HG02981 (cell line): Measurements from ENCODE around the gene CD82.
A peak's percentile ranks its signal among the peaks of the same experiment; 100 is the strongest.

Experiments
- ATAC-seq: cut with Tn5 transposase; IDR thresholded peaks from one replicate; pipeline ENCODE4 v1.9.1; 2021; ENCODE audit warnings: mild to moderate bottlenecking, moderate library complexity; ENCODE audit not compliant: unreplicated experiment

CD82 gene

GRCh38 chr11:44574610-44575287 lies 9.3 kb downstream of the CD82 start:
- no peak for ATAC-seq

GRCh38 chr11:44575288-44575672 lies 9.8 kb downstream of the CD82 start:
- no peak for ATAC-seq

- no peak for ATAC-seq
Measured at GRCh38 chr11:44575962-44576361, 10.5 kb downstream of the CD82 start.

- ATAC-seq = no peak
Measured at GRCh38 chr11:44576656-44577055, 11.2 kb downstream of the CD82 start.

GRCh38 chr11:44577231-44577830 lies 11.9 kb downstream of the CD82 start:
- ATAC-seq = no peak

GRCh38 chr11:44578279-44578678 lies 12.8 kb downstream of the CD82 start:
- no peak for ATAC-seq

GRCh38 chr11:44579302-44579761 lies 13.9 kb downstream of the CD82 start:
- no peak for ATAC-seq

- ATAC-seq = no peak
Measured at GRCh38 chr11:44580701-44581100, 15.2 kb downstream of the CD82 start.

- ATAC-seq = no peak
Measured at GRCh38 chr11:44581246-44581645, 15.8 kb downstream of the CD82 start.

- ATAC-seq = no peak
Measured at GRCh38 chr11:44582641-44583352, 17.3 kb downstream of the CD82 start.

GRCh38 chr11:44583353-44583669 lies 17.8 kb downstream of the CD82 start:
- ATAC-seq = no peak

GRCh38 chr11:44585421-44585820 lies 20.0 kb downstream of the CD82 start:
- ATAC-seq = no peak

GRCh38 chr11:44589301-44589700 lies 23.8 kb downstream of the CD82 start:
- no peak for ATAC-seq

- ATAC-seq = no peak
Measured at GRCh38 chr11:44590769-44591168, 25.3 kb downstream of the CD82 start.

GRCh38 chr11:44591557-44591956 lies 26.1 kb downstream of the CD82 start:
- ATAC-seq = no peak

- ATAC-seq = no peak
Measured at GRCh38 chr11:44592125-44592940, 26.9 kb downstream of the CD82 start.

GRCh38 chr11:44593251-44593650 lies 27.8 kb downstream of the CD82 start:
- ATAC-seq = no peak

GRCh38 chr11:44595006-44595405 lies 29.5 kb downstream of the CD82 start:
- ATAC-seq = no peak

GRCh38 chr11:44595964-44596381 lies 30.5 kb downstream of the CD82 start:
- no peak for ATAC-seq

- ATAC-seq = peak; percentile 35
Measured at GRCh38 chr11:44596525-44597276, 31.2 kb downstream of the CD82 start.
